HL-60 (cell line): ENCODE results near the gene HCN4.

Experiments
- DNase-seq, 2 experiments: peaks; one replicate each; pipeline ENCODE4 v3.0.0-alpha.2; 2010 to 2020; ENCODE audit warnings: low read depth in 1 of 2, low spot score in 1 of 2
- H3K27ac ChIP-seq: fragments of 250-450 bp; sonication (Bioruptor Pico); replicated peaks from 2 replicates; pipeline ENCODE4 v1.5.1; 2020; ENCODE audit warnings: mild to moderate bottlenecking, moderate library complexity
- H3K27me3 ChIP-seq: fragments of 250-450 bp; sonication (Bioruptor Pico); 2 replicates; pipeline ENCODE4 v1.5.1; 2021; ENCODE audit warnings: mild to moderate bottlenecking, moderate library complexity; ENCODE audit not compliant: insufficient read depth, poor library complexity, severe bottlenecking
- H3K4me3 ChIP-seq: replicated peaks from 2 replicates; pipeline ENCODE4 v1.5.1; 2011; ENCODE audit warnings: mild to moderate bottlenecking, control low read depth, low read length; ENCODE audit not compliant: insufficient read depth
- CTCF ChIP-seq: IDR thresholded peaks from one replicate; pipeline ENCODE4 v1.5.1; 2011; ENCODE audit warnings: low read length, control low read depth, inconsistent platforms; ENCODE audit not compliant: insufficient read depth
- GABPA ChIP-seq: IDR thresholded peaks from 2 replicates; pipeline ENCODE4 v1.6.1; 2012; ENCODE audit warnings: low read depth
- POLR2AphosphoS5 ChIP-seq: IDR thresholded peaks from 2 replicates; pipeline ENCODE4 v1.6.1; 2012; ENCODE audit warnings: low read depth
- SPI1 ChIP-seq: IDR thresholded peaks from 2 replicates; pipeline ENCODE4 v1.6.1; 2012; ENCODE audit warnings: low read depth, mild to moderate bottlenecking, borderline replicate concordance
- TF ChIP-seq, protein P1 (sequence below): IDR thresholded peaks from 2 replicates; pipeline ENCODE4 v1.6.1; 2012; ENCODE audit warnings: low read depth; ENCODE audit not compliant: insufficient replicate concordance

The HCN4 gene

DNA sequence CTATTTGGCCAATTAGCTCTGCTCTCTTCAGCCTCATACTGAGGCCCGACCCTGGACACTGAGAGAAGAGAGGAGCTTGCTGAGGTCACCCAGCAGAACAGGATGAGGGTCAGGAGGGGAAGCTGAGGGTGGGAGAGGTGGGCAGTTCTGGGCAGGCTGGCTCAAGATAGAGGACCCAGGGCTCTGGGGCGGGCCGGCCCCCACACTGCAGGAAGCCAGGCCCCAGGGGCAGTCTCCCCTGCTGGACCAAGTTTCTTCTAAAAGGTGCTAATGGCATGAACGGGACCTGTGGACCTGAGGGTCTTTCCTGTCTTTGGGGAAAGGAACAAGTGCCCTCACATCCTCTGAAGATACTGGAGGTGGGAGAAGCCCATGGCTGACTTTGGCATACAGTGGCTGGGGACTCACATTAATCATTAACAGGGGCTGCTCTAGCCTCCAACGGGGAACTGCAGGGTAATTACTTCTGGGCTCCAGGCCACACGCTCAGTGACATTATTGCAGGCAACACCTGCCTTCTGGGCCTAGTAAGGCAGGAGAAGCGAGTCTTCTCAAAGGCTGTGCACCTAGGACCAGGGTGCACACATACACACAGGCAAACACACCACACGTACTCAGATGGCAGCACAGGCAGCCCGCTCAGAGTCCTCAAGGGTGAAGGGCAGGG, 10.6 kb downstream of the HCN4 start:
- Histone ChIP-seq H3K27ac (no peak overlapping the region), H3K4me3 (no peak overlapping the region), H3K27me3 (peaks cover 2% of the 10 kb centered on the region)
- no peak for DNase-seq
- TF ChIP-seq, protein P1, sequence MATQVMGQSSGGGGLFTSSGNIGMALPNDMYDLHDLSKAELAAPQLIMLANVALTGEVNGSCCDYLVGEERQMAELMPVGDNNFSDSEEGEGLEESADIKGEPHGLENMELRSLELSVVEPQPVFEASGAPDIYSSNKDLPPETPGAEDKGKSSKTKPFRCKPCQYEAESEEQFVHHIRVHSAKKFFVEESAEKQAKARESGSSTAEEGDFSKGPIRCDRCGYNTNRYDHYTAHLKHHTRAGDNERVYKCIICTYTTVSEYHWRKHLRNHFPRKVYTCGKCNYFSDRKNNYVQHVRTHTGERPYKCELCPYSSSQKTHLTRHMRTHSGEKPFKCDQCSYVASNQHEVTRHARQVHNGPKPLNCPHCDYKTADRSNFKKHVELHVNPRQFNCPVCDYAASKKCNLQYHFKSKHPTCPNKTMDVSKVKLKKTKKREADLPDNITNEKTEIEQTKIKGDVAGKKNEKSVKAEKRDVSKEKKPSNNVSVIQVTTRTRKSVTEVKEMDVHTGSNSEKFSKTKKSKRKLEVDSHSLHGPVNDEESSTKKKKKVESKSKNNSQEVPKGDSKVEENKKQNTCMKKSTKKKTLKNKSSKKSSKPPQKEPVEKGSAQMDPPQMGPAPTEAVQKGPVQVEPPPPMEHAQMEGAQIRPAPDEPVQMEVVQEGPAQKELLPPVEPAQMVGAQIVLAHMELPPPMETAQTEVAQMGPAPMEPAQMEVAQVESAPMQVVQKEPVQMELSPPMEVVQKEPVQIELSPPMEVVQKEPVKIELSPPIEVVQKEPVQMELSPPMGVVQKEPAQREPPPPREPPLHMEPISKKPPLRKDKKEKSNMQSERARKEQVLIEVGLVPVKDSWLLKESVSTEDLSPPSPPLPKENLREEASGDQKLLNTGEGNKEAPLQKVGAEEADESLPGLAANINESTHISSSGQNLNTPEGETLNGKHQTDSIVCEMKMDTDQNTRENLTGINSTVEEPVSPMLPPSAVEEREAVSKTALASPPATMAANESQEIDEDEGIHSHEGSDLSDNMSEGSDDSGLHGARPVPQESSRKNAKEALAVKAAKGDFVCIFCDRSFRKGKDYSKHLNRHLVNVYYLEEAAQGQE = no peak
- TF ChIP-seq POLR2AphosphoS5 = no peak
- no peak for TF ChIP-seq GABPA
- no peak for TF ChIP-seq CTCF
- TF ChIP-seq SPI1 = no peak

DNA sequence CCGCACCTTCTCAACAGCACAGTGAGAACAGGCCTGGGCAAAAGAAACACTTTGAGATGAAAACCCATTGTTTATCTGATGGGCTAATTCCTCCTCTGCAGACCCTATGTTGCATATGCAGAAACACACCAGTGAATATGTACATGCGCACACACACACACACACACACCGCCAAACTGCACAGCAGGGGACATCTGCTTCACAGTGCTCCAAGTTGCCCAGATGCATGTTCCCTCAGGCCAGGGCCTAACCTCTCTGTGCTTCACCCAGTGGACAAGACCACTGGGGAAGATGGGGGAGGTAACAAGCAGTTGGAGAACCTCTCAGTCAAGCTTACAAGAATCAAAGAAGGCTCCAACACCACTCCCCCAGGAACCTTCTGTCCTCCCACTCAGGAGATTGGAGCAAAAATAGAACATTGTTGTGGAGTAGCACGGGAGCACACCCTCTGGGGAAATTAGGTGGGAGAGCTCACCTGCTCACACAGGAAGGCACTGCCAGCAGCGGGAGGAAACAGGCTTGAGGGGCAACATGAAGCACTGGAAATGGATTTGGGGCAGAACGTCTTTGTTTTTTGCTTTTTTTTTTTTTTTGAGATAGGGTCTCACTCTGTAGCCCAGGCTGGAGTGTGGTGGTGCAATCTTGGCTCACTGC, 13.0 kb downstream of the HCN4 start:
- DNase-seq = no peak
- no peak overlapping the region for H3K4me3 ChIP-seq
- H3K27me3 ChIP-seq = peaks cover 2% of the 10 kb centered on the region
- TF ChIP-seq POLR2AphosphoS5 (no peak), SPI1 (no peak), CTCF (no peak), GABPA (no peak)
- TF ChIP-seq, protein P1 = no peak
- H3K27ac ChIP-seq = no peak overlapping the region

GRCh38 chr15:73354241-73354640, 14.5 kb downstream of the HCN4 start:
- TF ChIP-seq GABPA (no peak), CTCF (no peak), POLR2AphosphoS5 (no peak)
- TF ChIP-seq, protein P1 = no peak
- no peak for DNase-seq
- no peak overlapping the region for H3K27ac ChIP-seq
- H3K4me3 ChIP-seq = no peak overlapping the region
- peaks cover 2% of the 10 kb centered on the region for H3K27me3 ChIP-seq
